Pulmonary artery endothelial cell (primary cell): ENCODE results near the gene ZNF423. TPM values are rescaled to one million over a fixed set of nuclear protein-coding genes. Genes with fewer than 3 reads are reported as not detected.

Experiments used
- DNase-seq: peaks from one replicate; pipeline ENCODE4 v3.0.0-alpha.2; 2011; ENCODE audit warnings: low read depth, low spot score
- total RNA-seq: library from RNA; depleted of rRNA; stranded (reverse); fragments of >200 nt; gene quantifications from 2 replicates; pipeline ENCODE4 v1.2.3, GENCODE V29; 2014

The ZNF423 gene
- total RNA-seq, 1 donor from 2014 or later, result 0.73 TPM

DNA sequence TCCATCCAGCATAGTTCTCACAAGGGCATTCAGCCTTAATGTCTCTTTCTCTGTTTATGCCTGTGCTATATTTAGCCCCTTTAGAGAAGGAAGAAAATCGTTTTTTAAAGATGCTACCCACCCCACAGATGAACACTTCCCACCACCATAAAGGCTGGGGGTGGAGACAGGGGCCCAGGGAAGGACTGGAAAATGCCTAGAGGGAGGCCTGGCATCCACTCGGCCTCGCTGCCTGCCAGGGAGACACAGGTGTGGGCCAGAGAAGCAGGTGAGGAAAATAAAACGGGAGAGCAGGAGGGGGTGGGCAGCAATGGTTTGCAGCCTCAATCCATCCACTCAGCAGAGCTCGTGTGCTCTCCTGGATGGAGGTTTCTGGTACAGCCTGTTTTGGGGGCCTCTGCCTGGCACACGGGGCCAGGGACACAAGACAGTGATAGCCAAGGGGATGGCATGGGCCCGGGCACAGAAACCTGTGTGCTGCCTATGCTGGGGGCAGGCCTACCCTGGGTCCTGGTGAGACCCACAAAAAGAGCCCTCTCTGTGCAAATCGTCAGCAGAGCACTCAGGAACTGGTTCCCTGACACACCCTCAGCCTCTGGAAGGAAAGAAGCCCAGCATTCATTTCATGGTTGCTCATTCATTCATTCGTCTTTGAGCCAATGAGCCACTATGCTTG, 360.9 kb downstream of the ZNF423 start:
- no peak for DNase-seq

DNA sequence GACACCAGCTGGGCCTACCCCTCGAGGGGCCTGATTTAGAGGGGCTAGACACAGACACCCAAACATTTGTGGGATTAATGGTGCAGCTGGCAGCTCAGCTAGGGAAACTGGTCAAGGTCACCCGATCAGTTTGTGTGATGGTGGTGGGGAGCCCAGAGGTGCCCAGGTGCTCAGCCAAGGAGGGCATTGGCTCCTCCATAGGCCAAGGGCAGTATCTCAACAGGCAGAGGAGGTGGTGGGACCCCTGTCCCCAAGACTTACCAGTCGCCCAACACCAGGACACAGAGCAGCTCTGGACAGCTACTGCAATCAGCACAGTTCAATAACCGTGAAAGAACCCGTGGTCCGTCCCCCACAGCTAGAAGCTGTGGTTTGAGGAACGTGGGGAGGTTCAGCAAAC, 361.4 kb downstream of the ZNF423 start:
- no peak for DNase-seq

DNA sequence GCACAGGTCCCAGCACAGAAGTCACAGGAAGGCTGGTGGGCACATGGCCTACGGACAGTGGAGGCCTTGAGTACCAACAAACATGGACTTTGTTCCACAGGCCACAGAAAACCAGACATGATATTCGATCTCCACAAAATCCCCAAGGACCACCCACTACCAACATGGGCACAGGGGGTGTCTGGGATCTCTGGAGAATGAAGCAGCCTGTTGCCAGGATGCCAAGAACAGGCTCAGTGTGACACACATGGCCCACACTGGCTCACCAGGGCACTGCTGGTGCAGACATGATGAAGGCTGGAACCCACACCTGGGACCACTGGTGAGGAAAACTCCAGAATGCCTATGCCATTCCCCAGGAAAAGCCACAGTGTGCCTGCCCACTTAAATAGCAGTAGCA, 362.1 kb downstream of the ZNF423 start:
- no peak for DNase-seq

DNA sequence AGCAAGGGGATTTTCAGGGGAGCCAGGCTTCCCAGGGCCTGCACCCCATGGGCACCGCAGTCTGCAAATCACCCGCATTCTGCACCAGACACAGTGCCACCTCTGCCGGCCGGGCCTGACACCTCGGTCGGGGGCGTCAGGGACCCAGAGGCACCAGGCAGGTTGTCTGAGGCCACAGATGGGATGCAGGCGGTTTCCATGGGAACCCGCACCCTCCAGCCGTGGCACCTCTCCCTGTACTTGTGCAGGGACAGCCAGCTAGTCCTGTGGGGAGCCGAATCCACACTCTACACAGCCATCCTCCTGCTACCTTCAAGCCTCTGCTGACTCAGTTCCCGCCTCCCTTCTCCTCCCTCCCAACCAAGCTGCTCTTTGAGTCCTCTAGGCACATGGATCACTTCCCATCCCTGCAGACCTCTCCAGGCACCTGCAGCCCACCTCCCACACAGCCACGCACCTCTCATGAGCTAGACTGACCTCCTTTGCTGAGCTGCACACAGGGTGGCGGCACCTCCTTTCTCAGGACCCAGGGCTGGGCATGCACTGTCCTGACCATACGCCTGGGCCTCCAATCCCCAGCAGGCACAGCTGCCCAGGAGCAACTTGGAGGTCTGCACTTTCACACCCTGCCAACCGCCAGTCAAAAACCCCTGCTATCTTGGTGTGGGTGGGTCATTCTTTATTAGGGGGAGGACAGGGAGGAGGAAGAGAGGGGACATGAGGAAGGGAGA, 362.9 kb downstream of the ZNF423 start:
- no peak for DNase-seq

DNA sequence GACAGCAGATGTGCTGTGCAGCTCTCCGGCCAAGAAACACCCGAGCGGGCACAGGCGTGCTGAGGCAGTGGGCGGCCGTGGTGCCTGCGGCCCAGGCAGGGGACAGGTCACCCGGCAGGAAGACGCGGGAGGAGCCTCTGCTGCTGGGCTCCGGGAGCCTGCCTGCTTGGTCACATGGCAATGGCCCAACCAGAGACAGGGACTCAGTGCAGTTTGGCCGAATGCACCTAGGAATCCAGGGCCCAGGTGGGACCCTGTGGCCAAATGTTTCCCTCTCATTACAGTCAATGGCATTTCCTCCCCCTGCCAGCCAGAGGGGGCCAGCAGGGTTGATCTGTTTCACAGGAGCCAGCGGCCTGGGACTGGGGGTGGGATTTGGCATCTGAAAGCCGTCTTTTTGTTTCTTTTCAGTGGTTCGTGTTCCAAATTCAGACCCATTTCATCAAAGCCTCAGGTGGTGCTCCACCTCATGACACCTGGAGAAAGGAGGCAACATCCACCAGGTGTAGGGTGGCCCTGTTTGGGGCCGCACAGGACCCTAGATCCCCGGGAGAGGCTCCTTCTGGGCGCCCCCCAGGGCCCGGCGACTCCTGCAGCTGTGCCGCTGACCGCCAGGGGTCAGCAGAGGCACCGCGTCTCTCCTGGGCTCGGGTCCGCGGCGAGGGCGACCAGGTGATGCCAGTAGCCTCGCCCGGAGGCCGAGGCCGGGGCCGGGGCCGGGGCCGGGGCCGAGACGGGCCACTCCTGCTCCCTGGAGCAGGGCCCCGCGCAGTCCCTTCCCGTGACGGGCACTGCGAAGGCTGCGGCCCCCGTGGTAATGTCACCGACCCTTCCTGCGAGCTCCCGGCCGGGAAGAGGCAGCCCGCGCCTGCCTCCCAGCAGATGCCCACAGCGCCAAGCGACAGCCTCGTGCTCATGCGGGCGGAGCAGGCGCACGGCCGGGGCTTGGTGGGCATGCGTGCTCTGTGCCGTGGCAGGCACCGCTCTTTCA, 363.8 kb downstream of the ZNF423 start:
- DNase-seq, result no peak

DNA sequence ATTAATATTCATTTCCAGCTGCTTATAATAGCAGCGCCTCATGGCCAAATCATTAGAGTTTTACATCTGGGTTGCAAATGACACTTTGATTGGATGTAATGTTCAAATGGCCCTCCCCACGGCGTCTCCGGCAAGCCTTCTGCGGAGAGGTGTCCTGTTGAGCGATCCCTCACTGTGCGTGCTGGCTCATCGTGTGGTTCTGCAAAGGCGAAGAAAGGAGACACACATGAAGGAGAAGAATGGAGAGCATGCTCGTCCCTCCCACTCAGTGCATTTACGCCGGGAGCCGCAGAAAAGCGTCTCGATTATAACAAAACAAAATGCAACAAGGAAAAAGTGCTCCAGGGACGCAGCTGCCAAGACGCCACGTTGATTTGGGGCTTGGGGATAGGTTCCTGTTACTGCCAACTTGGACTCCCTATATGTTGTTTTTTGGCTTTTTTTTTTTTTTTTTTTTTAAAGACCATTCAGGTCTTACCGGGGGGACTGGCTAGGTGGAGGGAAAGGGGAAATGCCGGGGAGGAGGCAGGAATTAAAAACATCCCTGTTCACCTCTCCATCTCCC, 364.7 kb downstream of the ZNF423 start:
- DNase-seq, result no peak

DNA sequence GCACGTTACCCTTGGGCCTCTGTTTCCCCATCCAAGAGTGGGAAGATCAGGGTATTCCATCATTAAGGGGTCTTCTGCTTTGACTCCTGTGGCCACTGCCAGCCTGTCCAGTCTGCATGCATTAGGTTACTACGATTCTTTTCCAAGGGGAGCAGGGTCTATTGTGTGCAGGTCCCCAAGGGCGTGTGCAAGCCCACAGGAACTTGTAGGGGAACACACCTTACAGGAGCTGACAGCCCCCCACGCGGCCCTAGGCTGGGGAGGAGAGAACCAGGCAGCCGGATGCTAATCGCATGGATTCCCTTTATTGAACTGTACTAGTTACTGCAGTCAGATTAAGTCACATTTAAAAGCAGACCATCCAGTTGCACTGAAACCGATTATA, 365.6 kb downstream of the ZNF423 start:
- DNase-seq, result no peak

DNA sequence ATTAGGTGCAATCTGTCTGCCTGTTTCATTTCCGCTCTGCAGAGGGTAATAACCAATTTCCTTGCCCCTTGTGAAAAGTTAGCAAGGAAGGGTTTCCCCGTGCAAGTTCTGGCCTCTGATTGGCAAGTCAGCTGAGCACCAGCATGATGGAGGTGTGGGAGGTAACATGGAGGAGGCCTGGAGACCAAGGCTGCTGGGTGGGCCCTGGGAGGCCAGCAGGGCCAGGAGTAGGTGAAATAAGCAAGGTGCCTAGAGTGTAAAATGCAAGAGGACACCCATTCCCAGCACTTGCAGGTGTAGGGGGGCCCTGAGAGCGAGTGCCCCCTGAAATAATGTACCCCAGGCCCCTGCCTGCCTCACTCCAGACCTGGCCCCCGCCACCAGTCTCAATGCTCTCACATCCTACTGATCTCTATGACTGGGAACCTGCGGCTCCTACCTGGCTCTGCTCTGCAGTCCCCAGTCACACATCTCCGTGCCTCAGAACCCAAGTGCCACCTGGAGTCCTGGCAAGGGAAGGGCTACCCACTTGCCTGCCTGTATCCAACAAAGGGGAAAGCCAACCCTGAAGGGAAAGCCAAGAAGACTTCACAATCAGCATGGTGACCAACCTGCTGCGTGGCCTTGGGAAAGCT, 366.1 kb downstream of the ZNF423 start:
- DNase-seq, result no peak

DNA sequence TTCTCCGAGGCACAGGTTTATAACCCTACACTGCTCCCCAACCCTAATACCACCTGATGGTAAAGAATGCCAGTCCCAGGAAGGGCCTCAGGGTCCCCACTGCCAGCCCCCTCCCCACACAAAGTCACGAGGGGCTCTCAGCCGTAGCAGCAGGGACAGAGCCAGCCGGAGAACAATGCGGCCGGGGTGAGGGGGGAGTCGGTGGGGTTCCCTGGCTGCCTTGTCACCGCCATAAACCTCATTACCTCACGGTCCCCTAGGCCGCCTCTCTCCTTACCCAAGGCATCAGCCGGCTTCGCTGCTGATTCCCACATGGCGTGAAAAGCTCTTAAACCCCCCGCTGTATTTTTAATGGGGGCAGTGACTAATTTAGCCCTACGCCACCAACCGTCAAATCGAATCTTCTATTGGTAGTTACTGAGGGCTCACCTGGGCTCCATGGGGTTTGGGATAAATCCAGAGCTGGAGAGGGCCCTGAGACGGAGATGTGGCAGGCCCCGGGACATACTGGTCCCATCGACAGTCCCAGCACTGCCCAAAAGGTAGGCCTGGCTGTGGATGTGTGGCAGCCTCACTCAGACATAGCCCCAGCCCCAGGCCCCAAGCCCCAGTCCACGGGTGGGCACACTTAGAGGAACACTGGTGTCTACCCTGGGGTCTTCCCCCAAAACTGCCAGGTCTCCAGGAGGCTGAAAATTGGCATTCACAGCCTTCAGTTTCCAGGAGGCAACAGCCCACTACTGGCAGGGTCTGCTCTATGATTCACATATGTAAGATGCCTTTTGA, 367.0 kb downstream of the ZNF423 start:
- DNase-seq, result no peak

DNA sequence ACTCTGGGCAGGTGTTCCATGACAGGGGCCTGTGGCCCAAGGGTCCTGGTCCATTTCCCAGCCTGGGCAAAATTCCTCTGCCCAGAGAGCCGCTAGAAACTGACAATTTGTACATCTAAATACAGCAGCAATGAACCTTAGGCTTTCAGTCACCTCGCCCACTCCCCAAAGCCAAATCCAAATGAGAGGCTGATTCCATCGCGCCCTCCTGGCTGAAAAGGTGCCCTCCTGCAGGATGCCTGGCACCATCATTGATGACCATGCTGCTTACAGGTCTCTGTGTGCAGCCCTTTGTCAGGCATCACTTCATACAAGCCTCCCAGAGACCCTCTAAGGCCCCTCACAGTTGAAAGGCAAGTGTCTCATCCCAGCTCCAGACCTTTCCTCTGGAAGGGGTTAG, 367.6 kb downstream of the ZNF423 start:
- DNase-seq, result no peak

DNA sequence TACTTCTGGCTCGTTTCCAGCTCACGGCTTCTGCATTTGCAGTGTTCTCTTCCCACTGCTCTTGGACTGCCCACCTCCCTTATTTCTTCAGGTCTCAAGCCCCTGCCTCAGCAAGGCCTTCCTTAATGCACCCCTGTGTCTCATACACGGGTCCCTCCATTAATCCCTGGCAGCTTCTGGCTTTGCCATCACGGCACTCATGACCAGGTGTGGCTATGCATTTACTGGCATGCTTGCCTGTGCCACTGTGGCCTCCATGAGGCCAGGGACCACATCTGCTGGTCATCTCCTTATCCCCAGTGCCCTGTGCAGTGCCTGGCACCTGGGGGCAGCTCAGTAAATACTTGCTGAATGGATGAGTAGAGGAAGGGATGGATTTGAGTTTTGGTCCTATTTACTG, 368.2 kb downstream of the ZNF423 start:
- DNase-seq, result no peak

DNA sequence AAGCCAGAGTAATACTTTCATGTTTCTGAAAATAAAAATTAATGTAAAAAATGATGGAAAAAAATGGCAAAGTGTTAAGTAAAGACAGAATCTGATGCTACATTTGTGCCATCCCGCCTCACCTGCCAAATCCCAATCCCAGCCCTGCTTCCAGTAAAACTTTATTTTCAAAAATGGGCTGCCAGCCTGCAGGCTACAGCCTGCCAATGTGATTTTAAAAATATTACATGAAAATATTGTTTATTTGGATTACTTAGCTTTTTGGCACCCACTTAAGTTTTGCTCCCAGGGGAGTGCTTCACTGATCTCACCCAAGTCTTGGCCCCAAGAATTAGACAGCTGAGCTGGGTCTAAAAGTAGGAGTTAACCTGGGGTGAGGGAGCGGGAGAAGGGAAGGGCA, 369.5 kb downstream of the ZNF423 start:
- DNase-seq, result no peak

DNA sequence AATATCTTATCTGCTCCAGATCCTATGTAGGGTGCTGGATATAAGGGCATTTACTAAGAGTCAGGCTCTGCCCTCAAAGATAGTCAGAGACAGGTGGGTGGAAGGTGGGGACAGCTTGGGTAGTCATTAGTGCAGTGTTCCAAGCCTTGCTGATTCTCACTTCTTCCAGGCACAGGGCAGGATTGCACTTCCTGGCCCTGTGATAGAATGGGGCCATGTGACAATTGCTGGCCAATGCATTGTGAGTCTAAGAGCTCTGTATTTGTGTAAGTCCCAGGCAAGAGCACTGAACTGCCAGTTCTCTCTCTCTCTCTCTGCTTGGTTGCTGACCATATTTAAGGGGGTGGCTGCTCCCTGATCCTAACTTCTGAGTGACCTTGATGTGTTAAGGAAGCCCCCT, 370.2 kb downstream of the ZNF423 start:
- DNase-seq, result no peak

DNA sequence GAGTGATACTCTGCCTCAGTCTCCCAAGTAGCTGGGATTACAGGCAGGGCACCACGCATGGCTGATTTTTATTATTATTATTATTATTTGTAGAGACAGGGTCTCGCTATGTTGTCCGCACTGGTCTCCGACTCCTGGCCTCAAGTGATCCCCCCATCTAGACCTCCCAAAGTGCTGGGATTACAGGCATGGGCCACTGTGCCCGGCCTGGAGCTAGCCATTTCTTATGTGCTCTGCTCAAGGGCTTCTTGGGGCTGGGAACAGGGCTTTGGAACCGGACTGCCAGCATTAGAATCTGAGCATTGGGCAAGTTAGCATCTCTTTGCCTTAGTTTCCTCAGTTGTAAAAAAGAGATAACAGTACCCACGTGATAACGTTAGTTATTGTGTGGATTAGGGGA, 371.0 kb downstream of the ZNF423 start:
- no peak for DNase-seq

DNA sequence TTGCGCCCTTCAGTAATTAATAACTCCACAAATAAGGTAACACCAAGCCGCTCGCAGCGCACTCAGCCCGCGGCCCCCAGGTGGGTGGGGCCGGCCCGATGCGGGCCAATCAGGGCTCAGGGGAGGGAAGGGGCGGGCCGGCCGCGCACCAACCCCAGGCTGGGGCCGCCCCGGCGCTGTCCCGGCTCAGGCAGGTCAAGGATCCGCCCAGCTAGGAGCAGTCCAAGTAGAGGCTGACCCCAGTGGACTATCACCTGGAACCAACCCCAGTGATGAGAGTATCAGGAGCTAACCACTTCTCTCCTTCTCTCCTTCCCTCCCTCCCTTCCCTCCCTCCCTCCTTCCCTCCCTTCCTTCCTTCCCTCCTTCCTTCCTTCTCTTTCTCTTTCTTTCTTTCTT, 371.5 kb downstream of the ZNF423 start:
- DNase-seq, result no peak

DNA sequence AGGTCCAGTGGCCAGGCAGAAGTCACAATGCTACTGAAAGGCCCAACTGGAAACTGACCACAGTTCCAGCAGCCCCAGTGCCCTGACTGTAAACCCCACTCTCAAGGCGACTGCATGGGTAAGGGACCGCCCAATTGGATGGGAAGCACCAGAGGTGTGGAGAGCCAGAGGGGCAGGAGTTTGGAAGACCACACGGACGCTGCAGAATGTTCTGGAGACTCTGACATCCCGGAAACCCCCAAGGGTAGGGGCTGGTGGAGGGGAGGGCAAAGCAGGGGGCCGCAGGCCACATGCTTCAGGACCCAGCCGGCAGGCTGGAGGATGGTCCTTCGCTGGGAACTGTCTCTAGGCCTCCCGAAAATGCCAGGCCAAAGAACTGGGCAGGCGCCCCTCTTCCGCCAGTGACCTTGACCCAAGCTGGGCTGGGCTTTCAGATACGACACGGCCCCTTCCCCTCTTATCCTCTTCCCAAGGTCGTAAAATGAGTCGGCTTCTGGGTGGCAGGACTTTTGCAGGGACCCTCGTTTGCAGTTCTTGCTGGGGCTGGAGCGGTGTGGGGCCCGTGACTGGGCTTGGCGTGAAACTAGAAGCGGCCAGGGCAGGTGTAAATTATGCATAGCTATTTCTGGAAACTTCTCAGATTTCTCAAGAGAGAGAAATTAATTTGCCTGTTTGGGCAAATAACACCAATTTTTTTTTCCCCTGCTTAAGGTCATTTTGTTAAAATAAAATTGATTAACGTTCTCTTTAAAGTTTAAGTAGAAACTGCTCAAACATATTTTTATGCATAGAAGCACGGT, 372.1 kb downstream of the ZNF423 start:
- DNase-seq, result no peak

DNA sequence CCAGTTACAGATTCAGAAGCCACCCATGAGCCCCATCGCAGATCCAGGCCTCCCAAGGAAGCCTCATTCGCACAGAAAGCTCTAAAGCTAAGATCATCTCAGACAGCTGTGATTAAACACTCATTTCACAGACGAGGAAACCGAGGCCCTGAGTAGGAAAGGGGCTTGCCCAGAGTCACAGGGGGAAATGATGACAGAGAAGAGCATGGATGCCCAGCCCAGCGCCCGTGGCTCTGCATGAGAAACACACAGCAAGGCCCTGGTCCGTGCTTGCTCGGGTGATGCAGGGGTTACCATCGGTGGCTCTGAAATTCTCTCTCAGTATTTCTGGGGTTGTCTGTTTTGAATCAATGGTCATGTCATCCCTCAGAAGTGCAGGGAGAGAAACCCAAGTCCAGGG, 372.7 kb downstream of the ZNF423 start:
- DNase-seq, result no peak

DNA sequence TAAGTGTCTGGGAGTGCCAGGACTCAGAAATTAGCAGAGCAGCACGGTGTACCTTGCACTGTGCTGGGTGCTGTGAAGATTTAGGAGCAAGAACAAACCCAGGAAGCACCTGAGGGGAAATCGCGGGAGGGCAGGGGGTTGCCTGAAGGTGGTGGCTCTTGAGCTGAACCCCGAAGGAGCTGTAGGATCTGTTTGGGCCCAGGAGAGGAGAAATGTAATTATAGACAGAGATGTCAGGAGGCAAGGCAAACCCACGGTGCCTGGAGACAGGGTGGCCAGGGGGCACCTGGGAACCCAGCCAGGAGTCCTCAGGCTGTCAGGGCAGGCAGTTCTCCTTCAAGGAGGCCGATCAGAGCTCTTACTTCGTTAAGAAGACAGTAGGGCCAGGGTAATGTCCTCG, 373.2 kb downstream of the ZNF423 start:
- no peak for DNase-seq

DNA sequence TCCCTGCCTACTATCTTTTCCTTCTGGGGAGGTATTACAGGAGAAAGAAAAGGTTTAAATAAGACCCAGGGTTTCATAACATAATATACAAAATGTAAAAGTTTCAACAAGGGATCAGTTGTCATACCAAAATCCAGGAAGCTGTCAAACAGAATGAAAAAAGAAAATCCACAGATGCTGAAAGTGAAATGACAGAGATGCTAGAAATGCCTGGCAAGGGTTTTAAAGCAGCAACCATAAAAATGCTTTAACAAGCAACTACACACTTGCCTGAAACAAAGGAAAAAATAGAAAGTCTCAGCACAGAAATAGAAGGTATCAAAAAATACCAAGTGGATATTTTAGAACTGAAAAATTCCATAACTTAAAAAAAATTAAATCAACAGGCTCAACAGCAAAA, 377.3 kb downstream of the ZNF423 start:
- DNase-seq, result no peak

DNA sequence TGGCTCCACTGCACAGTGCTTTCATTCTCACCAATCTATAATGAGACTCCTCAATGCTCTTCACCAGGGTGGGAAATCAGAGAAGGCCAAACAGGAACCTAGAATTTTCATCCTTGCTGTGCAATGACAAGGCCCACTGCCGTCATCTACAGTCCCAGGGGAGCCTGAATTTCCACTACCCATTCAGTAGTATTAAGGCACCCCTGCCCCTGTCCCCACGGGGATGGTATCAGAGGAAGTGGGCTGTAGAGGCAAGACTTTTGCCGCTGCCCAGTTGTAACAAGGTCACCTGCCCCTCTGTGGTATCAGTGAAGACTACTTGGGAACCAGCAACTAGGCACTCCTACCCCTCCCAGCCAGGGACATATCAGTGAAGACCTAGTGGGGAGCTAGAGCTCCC, 377.8 kb downstream of the ZNF423 start:
- DNase-seq, result no peak
